ENCODE measurements around the gene TBC1D16. TPM values are rescaled to one million over a fixed set of nuclear protein-coding genes. Genes with fewer than 3 reads are reported as not detected.
A peak's percentile ranks its signal among the peaks of the same experiment; 100 is the strongest.

The TBC1D16 gene
- total RNA-seq, 1 donor from 2014 or later, result 21.7 TPM

DNA sequence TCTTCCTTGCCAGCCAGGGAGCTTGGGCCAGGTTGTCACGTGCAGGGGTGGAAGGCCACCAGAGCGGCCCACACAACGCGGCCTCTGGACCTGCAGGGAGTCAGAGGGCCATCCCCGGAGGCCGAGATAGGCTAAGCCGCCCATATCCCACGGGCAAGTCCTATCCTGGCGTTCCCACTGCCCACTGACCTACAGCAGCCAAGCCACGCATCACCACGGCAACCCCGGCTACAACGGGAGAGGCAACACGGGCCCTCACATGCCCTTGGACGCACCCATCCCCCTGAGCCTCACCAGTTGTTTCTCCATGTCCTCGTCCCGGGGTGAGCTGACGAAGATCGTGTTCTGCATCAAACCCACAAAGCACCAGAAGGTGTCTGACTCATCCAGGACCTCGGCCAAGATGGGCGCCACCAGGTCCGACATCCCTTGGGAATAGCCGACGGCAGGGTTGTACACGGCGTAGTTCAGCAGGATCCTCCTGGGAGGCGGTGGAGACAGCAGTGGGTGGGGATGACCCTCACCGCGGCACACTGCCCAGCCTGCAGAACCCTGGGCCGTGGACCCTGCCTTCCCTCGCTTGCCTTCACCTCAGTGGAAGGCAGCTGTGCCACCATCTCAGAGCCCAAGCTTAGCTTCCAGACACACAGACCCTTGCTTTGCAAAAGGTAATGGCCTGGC, 88.2 kb downstream of the TBC1D16 start:
- peaks cover 23% of the 10 kb centered on the region for H3K4me1 ChIP-seq
- H3K4me3 ChIP-seq, result no peak overlapping the region
- no peak overlapping the region for H3K27ac ChIP-seq
- intact Hi-C loops (cut with DNase I), result no loop called here
- TF ChIP-seq, protein P1, sequence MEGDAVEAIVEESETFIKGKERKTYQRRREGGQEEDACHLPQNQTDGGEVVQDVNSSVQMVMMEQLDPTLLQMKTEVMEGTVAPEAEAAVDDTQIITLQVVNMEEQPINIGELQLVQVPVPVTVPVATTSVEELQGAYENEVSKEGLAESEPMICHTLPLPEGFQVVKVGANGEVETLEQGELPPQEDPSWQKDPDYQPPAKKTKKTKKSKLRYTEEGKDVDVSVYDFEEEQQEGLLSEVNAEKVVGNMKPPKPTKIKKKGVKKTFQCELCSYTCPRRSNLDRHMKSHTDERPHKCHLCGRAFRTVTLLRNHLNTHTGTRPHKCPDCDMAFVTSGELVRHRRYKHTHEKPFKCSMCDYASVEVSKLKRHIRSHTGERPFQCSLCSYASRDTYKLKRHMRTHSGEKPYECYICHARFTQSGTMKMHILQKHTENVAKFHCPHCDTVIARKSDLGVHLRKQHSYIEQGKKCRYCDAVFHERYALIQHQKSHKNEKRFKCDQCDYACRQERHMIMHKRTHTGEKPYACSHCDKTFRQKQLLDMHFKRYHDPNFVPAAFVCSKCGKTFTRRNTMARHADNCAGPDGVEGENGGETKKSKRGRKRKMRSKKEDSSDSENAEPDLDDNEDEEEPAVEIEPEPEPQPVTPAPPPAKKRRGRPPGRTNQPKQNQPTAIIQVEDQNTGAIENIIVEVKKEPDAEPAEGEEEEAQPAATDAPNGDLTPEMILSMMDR (IDR thresholded peaks at IDR 0.05), result no peak
- H3K27me3 ChIP-seq, result no peaks in the 10 kb centered on the region
- H3K36me3 ChIP-seq, result peaks cover 16% of the 10 kb centered on the region
- peak; percentile 60 for DNase-seq
- no peaks in the 10 kb centered on the region for H3K9me3 ChIP-seq
- ATAC-seq, result no peak

- Histone ChIP-seq H3K27me3 (no peaks in the 10 kb centered on the region), H3K4me1 (peaks cover 18% of the 10 kb centered on the region), H3K4me3 (no peak overlapping the region), H3K27ac (no peak overlapping the region), H3K9me3 (no peaks in the 10 kb centered on the region), H3K36me3 (peaks cover 16% of the 10 kb centered on the region)
- DNase-seq, result peak; percentile 60
- intact Hi-C loops (cut with DNase I), result no loop called here
- TF ChIP-seq, protein P1 (IDR thresholded peaks at IDR 0.05), result no peak
- ATAC-seq, result no peak
Observed at GRCh38 chr17:79946352-79947231, 89.1 kb downstream of the TBC1D16 start.

GRCh38 chr17:79945591-79946255, 89.9 kb downstream of the TBC1D16 start:
- no peak overlapping the region for H3K27ac ChIP-seq
- DNase-seq, result peak; percentile 63
- TF ChIP-seq, protein P1 (IDR thresholded peaks at IDR 0.05), result no peak
- no peak for ATAC-seq
- no peaks in the 10 kb centered on the region for H3K9me3 ChIP-seq
- peaks cover 9% of the 10 kb centered on the region for H3K4me1 ChIP-seq
- intact Hi-C loops (cut with DNase I), result no loop called here
- no peak overlapping the region for H3K4me3 ChIP-seq
- peaks cover 16% of the 10 kb centered on the region for H3K36me3 ChIP-seq
- no peaks in the 10 kb centered on the region for H3K27me3 ChIP-seq

- H3K27ac ChIP-seq, result no peak overlapping the region
- peaks cover 16% of the 10 kb centered on the region for H3K36me3 ChIP-seq
- DNase-seq (peak; percentile 62), ATAC-seq (no peak)
- peaks cover 9% of the 10 kb centered on the region for H3K4me1 ChIP-seq
- TF ChIP-seq, protein P1 (IDR thresholded peaks at IDR 0.05), result no peak
- intact Hi-C loops (cut with DNase I), result no loop called here
- H3K4me3 ChIP-seq, result no peak overlapping the region
- no peaks in the 10 kb centered on the region for H3K9me3 ChIP-seq
- no peaks in the 10 kb centered on the region for H3K27me3 ChIP-seq
Observed at GRCh38 chr17:79944821-79945391, 90.8 kb downstream of the TBC1D16 start.

DNA sequence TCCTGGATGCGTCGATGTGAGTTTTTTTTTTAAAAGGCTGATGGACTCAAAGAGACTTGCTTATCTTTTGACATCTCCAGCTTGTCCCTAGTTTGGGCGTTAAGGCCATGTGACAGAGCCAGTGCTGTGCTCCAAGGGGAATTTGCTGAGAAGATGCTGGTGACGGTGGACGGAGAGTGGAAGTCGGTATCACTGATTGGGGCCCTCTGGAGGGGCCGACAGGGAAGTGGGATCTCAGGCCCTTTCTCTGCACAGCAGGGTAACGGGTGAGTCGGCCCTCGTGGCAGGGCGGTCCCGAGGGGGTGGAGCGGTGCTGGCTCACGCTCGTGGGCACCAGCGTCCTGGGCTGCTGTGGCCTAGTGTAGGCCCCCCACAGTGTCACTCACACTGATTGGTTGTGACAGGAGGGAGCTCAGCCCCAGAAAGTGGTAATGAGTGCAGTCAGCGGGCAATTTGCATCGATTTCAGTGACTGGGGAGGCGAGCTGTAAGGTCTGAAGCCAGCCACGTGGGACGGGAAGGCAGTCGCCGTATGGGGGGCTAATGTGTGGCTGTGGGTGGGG, 91.3 kb downstream of the TBC1D16 start:
- Histone ChIP-seq H3K4me3 (no peak overlapping the region), H3K36me3 (peaks cover 16% of the 10 kb centered on the region), H3K4me1 (peaks cover 9% of the 10 kb centered on the region), H3K27me3 (no peaks in the 10 kb centered on the region), H3K27ac (no peak overlapping the region), H3K9me3 (no peaks in the 10 kb centered on the region)
- intact Hi-C loops (cut with DNase I), result no loop called here
- DNase-seq (peak; percentile 59), ATAC-seq (no peak)
- TF ChIP-seq, protein P1 (IDR thresholded peaks at IDR 0.05), result no peak
